NCI-H510A treated with DMSO at 0.1 percent for 48 hours (cell line): ENCODE data around the gene RAMACL.
A peak's percentile ranks its signal among the peaks of the same experiment; 100 is the strongest.

Source experiments
- DNase-seq: peaks from one replicate; lab custom pipeline; 2025; lab: John Stamatoyannopoulos, UW

RAMACL gene

DNA sequence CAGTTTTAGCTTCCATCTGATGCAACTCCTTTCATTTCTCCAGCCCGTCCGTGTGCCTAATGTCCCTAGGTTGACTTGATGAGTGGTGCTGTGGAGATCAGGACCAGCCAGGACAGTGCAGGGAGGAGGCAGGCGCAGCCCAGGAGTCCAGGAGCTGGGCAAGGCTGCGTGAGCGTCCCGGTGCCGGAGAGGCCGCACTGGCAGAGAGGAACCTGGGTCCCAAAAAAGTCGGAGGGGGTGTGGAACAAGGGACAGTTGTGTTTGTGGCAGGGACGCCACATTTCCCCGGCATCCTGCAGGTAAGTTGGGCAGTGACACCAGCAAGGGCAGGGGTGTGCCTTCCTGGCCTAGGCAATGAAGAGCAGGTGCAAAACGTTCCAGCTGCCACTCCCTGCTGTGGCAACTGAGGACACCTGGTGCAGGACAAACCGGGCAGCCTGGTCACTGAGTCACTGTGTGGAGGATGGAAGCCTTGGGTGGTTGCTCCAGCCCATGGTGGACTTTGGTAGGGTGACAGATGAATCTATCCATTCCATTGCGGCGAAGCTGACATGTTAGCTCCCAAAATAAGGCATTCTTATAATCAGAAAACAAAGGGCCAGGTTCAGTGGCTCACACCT is 53.2 kb downstream of the RAMACL start:
- DNase-seq, result peak; percentile 4
